OCI-LY1 (cell line): ENCODE results near the gene ZNF554.

ENCODE experiments used
- CTCF ChIP-seq: fragments of 200-600 bp; sonication (generic), shearing (Covaris generic); IDR thresholded peaks from 2 replicates; pipeline ENCODE4 v1.5.1; 2017; ENCODE audit warnings: mild to moderate bottlenecking, antibody characterized with exemption, low read length, moderate library complexity, mixed read lengths
- EZH2 ChIP-seq: fragments of 200-600 bp; sonication (generic), shearing (Covaris generic); IDR thresholded peaks from 2 replicates; pipeline ENCODE4 v1.8.0; 2017; ENCODE audit warnings: borderline replicate concordance, mixed run types, mild to moderate bottlenecking, antibody characterized with exemption, low read length, moderate library complexity, mixed read lengths

GRCh38 chr19:2810141-2811091 is 9.3 kb upstream of the ZNF554 start:
- TF ChIP-seq CTCF (no peak), EZH2 (no peak)
